A549 treated with ZK216348 at 1 μM for 4 hours (cell line): ENCODE results near the gene C15orf61. TPM values are rescaled to one million over a fixed set of nuclear protein-coding genes. Genes with fewer than 3 reads are reported as not detected.

Experiments used
- total RNA-seq: library from RNA; stranded (reverse); fragments of 200-300 nt; extraction: Qiagen RNA extraction; gene quantifications from 5 replicates; pipeline ENCODE4 v1.2.3, GENCODE V29; 2022; ENCODE audit warnings: low read depth

The C15orf61 gene
- total RNA-seq = 2.2 to 5.2 TPM (median 3.8 TPM) in 5 replicates

DNA sequence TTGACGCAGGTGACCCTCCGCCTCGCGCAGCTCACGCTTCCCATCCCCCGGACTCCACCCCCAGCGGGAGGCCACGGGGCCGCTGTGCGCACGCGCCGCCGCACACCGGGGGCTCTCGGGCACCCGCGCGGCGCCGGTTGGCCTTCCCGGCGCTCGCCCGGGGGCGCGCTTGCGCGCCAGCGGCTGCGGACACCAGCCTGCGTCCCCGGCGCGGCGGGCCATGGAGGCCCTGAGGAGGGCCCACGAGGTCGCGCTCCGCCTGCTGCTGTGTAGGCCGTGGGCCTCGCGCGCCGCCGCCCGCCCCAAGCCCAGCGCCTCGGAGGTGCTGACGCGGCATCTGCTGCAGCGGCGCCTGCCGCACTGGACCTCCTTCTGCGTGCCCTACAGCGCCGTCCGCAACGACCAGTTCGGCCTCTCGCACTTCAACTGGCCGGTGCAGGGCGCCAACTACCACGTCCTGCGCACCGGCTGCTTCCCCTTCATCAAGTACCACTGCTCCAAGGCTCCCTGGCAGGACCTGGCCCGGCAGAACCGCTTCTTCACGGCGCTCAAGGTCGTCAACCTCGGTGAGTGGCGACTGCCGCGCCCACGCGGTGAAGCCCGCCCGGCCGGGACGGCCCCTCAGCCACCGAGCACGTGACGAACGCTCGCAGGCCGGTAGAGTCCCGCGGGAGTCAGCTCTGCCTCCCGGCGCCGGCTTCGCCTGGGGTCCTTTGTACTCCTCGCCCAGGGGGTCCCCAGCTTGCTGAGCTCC lies at the start of gene C15orf61:
Gene C15orf61 (plus strand): TSS at position 103 of the 754 bp plus-strand sequence. CDS start 118 bp downstream, at position 221.

DNA sequence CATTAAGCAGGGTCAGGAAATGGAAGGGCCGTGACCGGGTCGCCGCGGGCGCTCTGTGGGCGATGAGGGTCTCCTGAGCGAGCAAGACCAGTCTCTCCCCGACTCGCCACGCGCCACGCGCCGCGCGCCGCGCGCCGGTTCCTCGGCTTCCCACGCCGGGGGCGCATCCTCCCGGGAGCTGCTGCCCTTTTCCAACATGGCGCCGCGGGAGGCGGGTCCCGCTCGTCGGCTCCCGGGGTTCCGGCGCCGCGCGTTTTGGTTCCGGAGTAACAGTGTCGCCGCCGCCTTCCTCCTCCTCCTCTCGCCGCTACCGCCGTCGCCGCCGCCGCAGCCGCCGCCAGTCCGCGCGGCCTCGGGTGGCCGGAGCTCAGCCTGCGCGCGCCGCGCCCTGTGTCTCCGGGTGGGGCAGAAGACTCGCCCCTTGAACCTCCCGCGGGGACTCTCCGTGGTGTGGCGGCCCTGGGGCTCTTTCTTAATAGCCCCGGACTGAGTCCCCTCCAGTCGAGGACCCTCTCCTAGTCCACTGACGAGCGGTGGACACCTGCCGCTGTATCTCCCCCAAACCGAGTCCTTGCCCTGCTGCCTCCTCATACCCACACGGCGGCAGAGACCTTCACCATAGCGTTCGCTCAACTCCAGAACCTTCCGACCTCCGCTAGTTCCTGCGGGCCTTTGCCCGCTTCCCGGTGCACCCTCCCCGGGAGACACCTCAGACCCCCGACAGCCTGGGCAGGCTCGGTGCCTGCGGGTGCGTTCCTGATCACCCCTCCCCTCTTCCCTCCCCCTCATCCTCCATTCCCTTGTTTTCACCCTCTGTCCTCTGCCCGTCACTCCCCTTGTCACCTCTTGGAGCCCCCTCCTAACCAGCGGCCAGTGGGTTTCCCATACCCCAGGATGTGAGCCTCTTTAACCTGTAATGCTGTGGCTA lies 21.8 kb downstream of the C15orf61 start, which contains the start of gene MAP2K5:
Gene MAP2K5 (plus strand): TSS at position 284 of the 928 bp plus-strand sequence. CDS start 633 bp downstream, at position 917.

Other genes with a start within 250 kb of the C15orf61 start
- 10.7 to 14.9 TPM (median 11.8 TPM) in 5 replicates for gene MAP2K5, start 21.6 kb downstream of the C15orf61 start, total RNA-seq